HEK293 (cell line): ENCODE results near the gene COL5A2.

Experiments used
- CTCF ChIA-PET: fragments of 350-600 bp; formaldehyde crosslinking; extraction: SDS; loops from one replicate; lab custom pipeline; 2021; ENCODE audit warnings: antibody characterized with exemption; lab: Yijun Ruan, JAX
- POLR2A ChIA-PET: fragments of 300-600 bp; formaldehyde crosslinking; extraction: SDS; loops from one replicate; lab custom pipeline; 2020; ENCODE audit warnings: antibody characterized with exemption, inconsistent platforms; lab: Yijun Ruan, JAX
- H3K27ac ChIP-seq: fragments of 200-500 bp; sonication (Bioruptor generic); 2 replicates; pipeline ENCODE4 v1.5.1; 2014; ENCODE audit warnings: low read depth, low read length, control low read depth, inconsistent platforms; ENCODE audit errors: extremely low read depth
- H3K36me3 ChIP-seq, 2 experiments: fragments of 200-500 bp in 1 of 2; sonication (Bioruptor generic) in 1 of 2; 1 replicate in 1 of 2; 2 replicates in 1 of 2; pipeline ENCODE4 v1.5.1; 2014 to 2017; ENCODE audit warnings: inconsistent platforms in 2 of 2, low read length in 2 of 2; ENCODE audit not compliant: control insufficient read depth in 2 of 2, insufficient read depth in 1 of 2
- H3K4me1 ChIP-seq: fragments of 200-500 bp; sonication (Bioruptor generic); 2 replicates; pipeline ENCODE4 v1.5.1; 2014; ENCODE audit warnings: mild to moderate bottlenecking, low read length, inconsistent platforms; ENCODE audit not compliant: control insufficient read depth, insufficient read depth
- H3K4me3 ChIP-seq: 2 replicates; pipeline ENCODE4 v1.5.1; 2011; ENCODE audit warnings: low read depth, mild to moderate bottlenecking, control low read depth, low read length, moderate library complexity
- H3K9me3 ChIP-seq: fragments of 200-500 bp; sonication (Bioruptor generic); 2 replicates; pipeline ENCODE4 v1.5.1; 2014; ENCODE audit warnings: low read depth, low read length, inconsistent platforms; ENCODE audit not compliant: control insufficient read depth, insufficient read depth
- OSR2 ChIP-seq: fragments of 450-650 bp; formaldehyde crosslinking; IDR thresholded peaks from 2 replicates; pipeline ENCODE4 v1.5.1; 2016; ENCODE audit warnings: missing biosample characterization, missing genetic modification characterization
- PRDM6 ChIP-seq: fragments of 450-650 bp; formaldehyde crosslinking; IDR thresholded peaks from 2 replicates; pipeline ENCODE4 v1.5.1; 2017; ENCODE audit warnings: missing biosample characterization, missing genetic modification characterization
- ZNF621 ChIP-seq: fragments of 450-650 bp; formaldehyde crosslinking; IDR thresholded peaks from 2 replicates; pipeline ENCODE4 v1.5.1; 2017; ENCODE audit warnings: missing biosample characterization, missing genetic modification characterization
- ZNF623 ChIP-seq: fragments of 450-650 bp; formaldehyde crosslinking; IDR thresholded peaks from 2 replicates; pipeline ENCODE4 v1.5.1; 2016; ENCODE audit warnings: missing biosample characterization, missing genetic modification characterization
- ZNF660 ChIP-seq: fragments of 450-650 bp; IDR thresholded peaks from 2 replicates; pipeline ENCODE4 v1.5.1; 2018; ENCODE audit warnings: missing biosample characterization, mild to moderate bottlenecking, missing genetic modification characterization
- TF ChIP-seq, protein P1 (sequence below): fragments of 450-650 bp; formaldehyde crosslinking; IDR thresholded peaks from 2 replicates; pipeline ENCODE4 v1.5.1; 2016; ENCODE audit warnings: missing biosample characterization, missing genetic modification characterization, borderline replicate concordance
- TF ChIP-seq, protein P2 (sequence below): fragments of 450-650 bp; formaldehyde crosslinking; IDR thresholded peaks from 2 replicates; pipeline ENCODE4 v1.5.1; 2016; ENCODE audit warnings: missing biosample characterization, missing genetic modification characterization
- TF ChIP-seq, protein P3 (sequence below): sonication (generic); formaldehyde crosslinking; IDR thresholded peaks from 2 replicates; pipeline ENCODE4 v1.8.1; 2022; ENCODE audit warnings: mild to moderate bottlenecking, moderate library complexity, missing genetic modification reagents

Gene COL5A2

GRCh38 chr2:189129971-189130370, 49.6 kb downstream of the COL5A2 start (continued):
- TF ChIP-seq, protein P1, sequence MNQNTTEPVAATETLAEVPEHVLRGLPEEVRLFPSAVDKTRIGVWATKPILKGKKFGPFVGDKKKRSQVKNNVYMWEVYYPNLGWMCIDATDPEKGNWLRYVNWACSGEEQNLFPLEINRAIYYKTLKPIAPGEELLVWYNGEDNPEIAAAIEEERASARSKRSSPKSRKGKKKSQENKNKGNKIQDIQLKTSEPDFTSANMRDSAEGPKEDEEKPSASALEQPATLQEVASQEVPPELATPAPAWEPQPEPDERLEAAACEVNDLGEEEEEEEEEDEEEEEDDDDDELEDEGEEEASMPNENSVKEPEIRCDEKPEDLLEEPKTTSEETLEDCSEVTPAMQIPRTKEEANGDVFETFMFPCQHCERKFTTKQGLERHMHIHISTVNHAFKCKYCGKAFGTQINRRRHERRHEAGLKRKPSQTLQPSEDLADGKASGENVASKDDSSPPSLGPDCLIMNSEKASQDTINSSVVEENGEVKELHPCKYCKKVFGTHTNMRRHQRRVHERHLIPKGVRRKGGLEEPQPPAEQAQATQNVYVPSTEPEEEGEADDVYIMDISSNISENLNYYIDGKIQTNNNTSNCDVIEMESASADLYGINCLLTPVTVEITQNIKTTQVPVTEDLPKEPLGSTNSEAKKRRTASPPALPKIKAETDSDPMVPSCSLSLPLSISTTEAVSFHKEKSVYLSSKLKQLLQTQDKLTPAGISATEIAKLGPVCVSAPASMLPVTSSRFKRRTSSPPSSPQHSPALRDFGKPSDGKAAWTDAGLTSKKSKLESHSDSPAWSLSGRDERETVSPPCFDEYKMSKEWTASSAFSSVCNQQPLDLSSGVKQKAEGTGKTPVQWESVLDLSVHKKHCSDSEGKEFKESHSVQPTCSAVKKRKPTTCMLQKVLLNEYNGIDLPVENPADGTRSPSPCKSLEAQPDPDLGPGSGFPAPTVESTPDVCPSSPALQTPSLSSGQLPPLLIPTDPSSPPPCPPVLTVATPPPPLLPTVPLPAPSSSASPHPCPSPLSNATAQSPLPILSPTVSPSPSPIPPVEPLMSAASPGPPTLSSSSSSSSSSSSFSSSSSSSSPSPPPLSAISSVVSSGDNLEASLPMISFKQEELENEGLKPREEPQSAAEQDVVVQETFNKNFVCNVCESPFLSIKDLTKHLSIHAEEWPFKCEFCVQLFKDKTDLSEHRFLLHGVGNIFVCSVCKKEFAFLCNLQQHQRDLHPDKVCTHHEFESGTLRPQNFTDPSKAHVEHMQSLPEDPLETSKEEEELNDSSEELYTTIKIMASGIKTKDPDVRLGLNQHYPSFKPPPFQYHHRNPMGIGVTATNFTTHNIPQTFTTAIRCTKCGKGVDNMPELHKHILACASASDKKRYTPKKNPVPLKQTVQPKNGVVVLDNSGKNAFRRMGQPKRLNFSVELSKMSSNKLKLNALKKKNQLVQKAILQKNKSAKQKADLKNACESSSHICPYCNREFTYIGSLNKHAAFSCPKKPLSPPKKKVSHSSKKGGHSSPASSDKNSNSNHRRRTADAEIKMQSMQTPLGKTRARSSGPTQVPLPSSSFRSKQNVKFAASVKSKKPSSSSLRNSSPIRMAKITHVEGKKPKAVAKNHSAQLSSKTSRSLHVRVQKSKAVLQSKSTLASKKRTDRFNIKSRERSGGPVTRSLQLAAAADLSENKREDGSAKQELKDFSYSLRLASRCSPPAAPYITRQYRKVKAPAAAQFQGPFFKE: no peak
- no peak for TF ChIP-seq ZNF621 (tag by site-specific recombination)
- no peak for TF ChIP-seq OSR2 (tag by site-specific recombination)
- TF ChIP-seq ZNF660 (tag by site-specific recombination): no peak

DNA sequence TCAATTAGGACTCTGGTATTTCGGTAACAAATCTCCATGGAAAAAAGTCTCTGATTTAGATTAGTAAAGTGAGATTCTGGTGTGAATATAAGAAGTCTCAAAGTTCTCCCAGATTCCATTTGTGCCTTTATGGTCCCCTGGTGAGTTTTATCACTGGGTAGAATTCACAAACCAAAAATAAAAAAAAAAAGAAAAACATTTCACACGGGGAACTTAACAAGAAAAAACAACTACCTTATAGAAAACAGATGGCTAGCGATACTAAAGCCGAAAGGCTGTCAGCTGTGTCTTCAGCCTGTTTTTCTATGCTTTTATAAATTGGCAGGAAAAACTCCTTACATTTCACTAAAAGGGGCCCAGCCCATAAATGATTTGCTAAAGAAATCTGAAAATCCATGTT, 50.6 kb downstream of the COL5A2 start:
- Histone ChIP-seq H3K36me3 (no peaks in the 10 kb centered on the region), H3K27ac (no peak overlapping the region), H3K9me3 (no peaks in the 10 kb centered on the region), H3K4me1 (peaks cover 12% of the 10 kb centered on the region; the same call in 1 of the 2 replicates), H3K4me3 (no peak overlapping the region)
- CTCF ChIA-PET: interaction anchor here (2.4 kb wide), 1 partner anchor 14 kb away, joined by 13 read pairs; no protein-coding TSS in a partner anchor
- TF ChIP-seq, protein P2, sequence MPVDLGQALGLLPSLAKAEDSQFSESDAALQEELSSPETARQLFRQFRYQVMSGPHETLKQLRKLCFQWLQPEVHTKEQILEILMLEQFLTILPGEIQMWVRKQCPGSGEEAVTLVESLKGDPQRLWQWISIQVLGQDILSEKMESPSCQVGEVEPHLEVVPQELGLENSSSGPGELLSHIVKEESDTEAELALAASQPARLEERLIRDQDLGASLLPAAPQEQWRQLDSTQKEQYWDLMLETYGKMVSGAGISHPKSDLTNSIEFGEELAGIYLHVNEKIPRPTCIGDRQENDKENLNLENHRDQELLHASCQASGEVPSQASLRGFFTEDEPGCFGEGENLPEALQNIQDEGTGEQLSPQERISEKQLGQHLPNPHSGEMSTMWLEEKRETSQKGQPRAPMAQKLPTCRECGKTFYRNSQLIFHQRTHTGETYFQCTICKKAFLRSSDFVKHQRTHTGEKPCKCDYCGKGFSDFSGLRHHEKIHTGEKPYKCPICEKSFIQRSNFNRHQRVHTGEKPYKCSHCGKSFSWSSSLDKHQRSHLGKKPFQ: peak; percentile 56; the same call in 1 of the 2 replicates
- peak; percentile 50 for TF ChIP-seq PRDM6 (tag by site-specific recombination)
- TF ChIP-seq, protein P3, sequence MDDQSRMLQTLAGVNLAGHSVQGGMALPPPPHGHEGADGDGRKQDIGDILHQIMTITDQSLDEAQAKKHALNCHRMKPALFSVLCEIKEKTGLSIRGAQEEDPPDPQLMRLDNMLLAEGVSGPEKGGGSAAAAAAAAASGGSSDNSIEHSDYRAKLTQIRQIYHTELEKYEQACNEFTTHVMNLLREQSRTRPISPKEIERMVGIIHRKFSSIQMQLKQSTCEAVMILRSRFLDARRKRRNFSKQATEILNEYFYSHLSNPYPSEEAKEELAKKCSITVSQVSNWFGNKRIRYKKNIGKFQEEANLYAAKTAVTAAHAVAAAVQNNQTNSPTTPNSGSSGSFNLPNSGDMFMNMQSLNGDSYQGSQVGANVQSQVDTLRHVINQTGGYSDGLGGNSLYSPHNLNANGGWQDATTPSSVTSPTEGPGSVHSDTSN: no peak
- POLR2A ChIA-PET: no interaction called here

DNA sequence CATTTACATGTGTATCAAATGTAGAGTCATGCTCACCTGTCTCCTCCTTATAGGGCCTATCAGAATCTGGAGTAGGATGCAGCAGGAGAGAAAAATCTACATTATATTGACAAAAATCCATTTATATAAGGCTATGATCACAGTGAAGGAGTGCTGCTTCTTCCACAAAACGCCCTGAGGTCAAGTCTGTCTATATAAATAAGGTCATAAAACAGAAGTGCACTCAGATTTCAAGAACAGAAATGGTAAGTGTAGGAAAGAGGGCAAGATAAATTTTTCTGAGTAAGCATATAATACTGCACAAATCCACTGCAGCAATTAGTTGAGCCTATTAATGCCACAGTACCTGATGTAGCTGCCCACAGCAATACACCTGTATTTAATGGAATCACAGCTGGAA, 51.8 kb downstream of the COL5A2 start:
- no peak overlapping the region for H3K4me3 ChIP-seq
- H3K9me3 ChIP-seq: no peaks in the 10 kb centered on the region
- no peak overlapping the region for H3K27ac ChIP-seq
- H3K36me3 ChIP-seq: no peaks in the 10 kb centered on the region
- ChIA-PET CTCF (interaction anchor here (0.6 to 0.9 kb wide), 2 partner anchors 15 to 218 kb away, joined by 3 to 4 read pairs; no protein-coding TSS in a partner anchor), POLR2A (no interaction called here)
- TF ChIP-seq PRDM6 (tag by site-specific recombination) (0 out of 2 replicates have a peak, but pooled peaks have one; percentile 24), ZNF623 (tag by site-specific recombination) (no peak)
- H3K4me1 ChIP-seq: peaks cover 12% of the 10 kb centered on the region; the same call in 1 of the 2 replicates
